Hematopoietic multipotent progenitor cell treated with erythropoietin and hydrocortisone succinate and interleukin-3 and kit ligand, for 17 days (in vitro differentiated cells): Measurements from ENCODE around the gene CTNNAL1.
"Not testable (repeated sequence)": the region's sequence is repeated elsewhere in the genome, so short reads cannot be mapped to it uniquely, and the experiment has no call there.

ENCODE experiments used
- DNase-seq: peaks from one replicate; pipeline ENCODE4 v3.0.0-alpha.2; 2015; ENCODE audit warnings: low spot score

The CTNNAL1 gene

GRCh38 chr9:108928386-108928785, 84.9 kb downstream of the CTNNAL1 start:
- no peak for DNase-seq

GRCh38 chr9:108924466-108924865, 88.8 kb downstream of the CTNNAL1 start:
- no peak for DNase-seq

- no peak for DNase-seq
These were observed 92.1 kb downstream of the CTNNAL1 start for GRCh38 chr9:108921200-108921599.

GRCh38 chr9:108920401-108920800, 92.9 kb downstream of the CTNNAL1 start:
- DNase-seq, result not testable (repeated sequence)

- DNase-seq, result no peak
These were observed 93.8 kb downstream of the CTNNAL1 start for GRCh38 chr9:108919517-108919916.

GRCh38 chr9:108913391-108913790, 99.9 kb downstream of the CTNNAL1 start:
- DNase-seq, result no peak

- DNase-seq, result no peak
These were observed 101.5 kb downstream of the CTNNAL1 start for GRCh38 chr9:108911820-108912219.

- DNase-seq, result no peak
These were observed 102.4 kb downstream of the CTNNAL1 start for GRCh38 chr9:108910914-108911313.

- DNase-seq, result no peak
These were observed 102.9 kb downstream of the CTNNAL1 start for GRCh38 chr9:108910402-108910801.

GRCh38 chr9:108905494-108905893, 107.8 kb downstream of the CTNNAL1 start:
- DNase-seq, result no peak

GRCh38 chr9:108904161-108904560, 109.1 kb downstream of the CTNNAL1 start:
- DNase-seq, result no peak

- DNase-seq, result no peak
These were observed 109.7 kb downstream of the CTNNAL1 start for GRCh38 chr9:108903420-108904103.

- DNase-seq, result no peak
These were observed 113.1 kb downstream of the CTNNAL1 start for GRCh38 chr9:108900176-108900575.

GRCh38 chr9:108899023-108899695, 114.1 kb downstream of the CTNNAL1 start:
- not testable (repeated sequence) for DNase-seq

- DNase-seq, result no peak
These were observed 115.8 kb downstream of the CTNNAL1 start for GRCh38 chr9:108897324-108898096.

- DNase-seq, result no peak
These were observed 118.9 kb downstream of the CTNNAL1 start for GRCh38 chr9:108894225-108894997.
